DND-41 (cell line): Measurements from ENCODE around the gene ARMC9.

Experiments used
- EZH2 ChIP-seq: IDR thresholded peaks from 3 replicates; pipeline ENCODE4 v1.6.1; 2012; ENCODE audit warnings: borderline replicate concordance, low read depth, mild to moderate bottlenecking, moderate library complexity, low read length, inconsistent platforms; ENCODE audit not compliant: severe bottlenecking
- TF ChIP-seq, protein P1 (sequence below): IDR thresholded peaks from 2 replicates; pipeline ENCODE4 v1.5.1; 2012; ENCODE audit warnings: borderline replicate concordance, low read length, moderate library complexity, mild to moderate bottlenecking; ENCODE audit not compliant: poor library complexity, severe bottlenecking; ENCODE audit errors: extremely low read depth

DNA sequence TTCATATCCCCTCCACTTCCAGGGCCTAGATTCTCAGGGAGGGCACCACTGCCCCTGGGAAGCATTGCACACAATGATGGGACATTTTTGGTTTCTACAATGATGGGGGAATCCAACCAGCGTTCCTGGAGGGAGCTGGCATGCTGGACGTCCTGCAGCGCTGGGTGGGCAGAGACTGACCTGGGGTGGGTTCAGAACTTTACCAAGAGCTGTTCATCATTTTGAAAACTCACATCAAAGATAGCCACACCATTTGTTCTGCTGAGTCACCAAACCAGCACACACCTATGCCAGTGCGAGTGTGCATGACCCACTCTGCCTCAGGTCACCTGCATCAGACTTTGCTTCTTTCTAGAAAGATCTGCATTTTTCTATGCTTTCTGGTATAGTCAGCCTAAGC lies 14.1 kb upstream of the ARMC9 start:
- TF ChIP-seq, protein P1, sequence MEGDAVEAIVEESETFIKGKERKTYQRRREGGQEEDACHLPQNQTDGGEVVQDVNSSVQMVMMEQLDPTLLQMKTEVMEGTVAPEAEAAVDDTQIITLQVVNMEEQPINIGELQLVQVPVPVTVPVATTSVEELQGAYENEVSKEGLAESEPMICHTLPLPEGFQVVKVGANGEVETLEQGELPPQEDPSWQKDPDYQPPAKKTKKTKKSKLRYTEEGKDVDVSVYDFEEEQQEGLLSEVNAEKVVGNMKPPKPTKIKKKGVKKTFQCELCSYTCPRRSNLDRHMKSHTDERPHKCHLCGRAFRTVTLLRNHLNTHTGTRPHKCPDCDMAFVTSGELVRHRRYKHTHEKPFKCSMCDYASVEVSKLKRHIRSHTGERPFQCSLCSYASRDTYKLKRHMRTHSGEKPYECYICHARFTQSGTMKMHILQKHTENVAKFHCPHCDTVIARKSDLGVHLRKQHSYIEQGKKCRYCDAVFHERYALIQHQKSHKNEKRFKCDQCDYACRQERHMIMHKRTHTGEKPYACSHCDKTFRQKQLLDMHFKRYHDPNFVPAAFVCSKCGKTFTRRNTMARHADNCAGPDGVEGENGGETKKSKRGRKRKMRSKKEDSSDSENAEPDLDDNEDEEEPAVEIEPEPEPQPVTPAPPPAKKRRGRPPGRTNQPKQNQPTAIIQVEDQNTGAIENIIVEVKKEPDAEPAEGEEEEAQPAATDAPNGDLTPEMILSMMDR = no peak
- TF ChIP-seq EZH2 = no peak
